ENCODE data around the gene SKAP2. TPM values are rescaled to one million over a fixed set of nuclear protein-coding genes. Genes with fewer than 3 reads are reported as not detected.

Gene SKAP2
- total and polyA plus RNA-seq, 2 of the 4 experiments (the other 2 are of a cell fraction), result 5.7 to 7.4 TPM

GRCh38 chr7:26704786-26705185 is 159.6 kb downstream of the SKAP2 start:
- H3K79me1 ChIP-seq (ENCODE audit: low read depth in 1 of 2, low read length in 2 of 2), result no peaks in the 10 kb centered on the region
- no peak overlapping the region for H2AK5ac ChIP-seq (ENCODE audit: low read depth, low read length)
- H3K14ac ChIP-seq (replicated peaks; ENCODE audit: low read depth, low read length), result 0 out of 2 replicates have a peak overlapping the region, but pooled peaks have one; percentile 17
- no TSS peak for BruUV-seq (replicated peaks)
- H2BK15ac ChIP-seq (ENCODE audit: low read depth, low read length), result no peak overlapping the region
- CTCF ChIA-PET, result interaction anchor here (0.6 to 1.6 kb wide), 2 partner anchors 18 to 87 kb away, joined by 3 read pairs; no protein-coding TSS in a partner anchor
- H3K4me3 ChIP-seq (ENCODE audit: insufficient read depth, low read depth, low read length), result no peak overlapping the region
- peak overlapping the region; percentile 89 for H3K27ac ChIP-seq (ENCODE audit: insufficient read depth, low read length)
- intact Hi-C loops (cut with micrococcal nuclease) (no loop called here), in situ Hi-C loops (cut with MboI; ENCODE audit: low sequenced_read_pairs) (no loop called here), dilution Hi-C loops (cut with HindIII; ENCODE audit: low sequenced_read_pairs, unreplicated experiment) (no loop called here)
- H3K9ac ChIP-seq (ENCODE audit: low read depth, low read length), result no peak overlapping the region
- 0 out of 2 replicates have a peak, but pooled peaks have one; percentile 10 for TF ChIP-seq CEBPB (IDR thresholded peaks at IDR 0.05; ENCODE audit: low read depth, low read length)
- no peak for TF ChIP-seq CTCF (conservative IDR thresholded peaks at IDR 0.05; ENCODE audit: low read depth, low read length)
- peaks cover 6% of the 10 kb centered on the region for H3K4me1 ChIP-seq (ENCODE audit: control insufficient read depth, insufficient read depth, low read length)
- ATAC-seq (ENCODE audit: low read depth) (peak; percentile 60; the same call in 1 of the 2 replicates), DNase-seq (peak; percentile 58)
- POLR2A ChIA-PET (ENCODE audit: unreplicated experiment), result interaction anchor here (0.9 kb wide), 1 partner anchor 413 kb away, joined by 3 read pairs; no protein-coding TSS in a partner anchor
- H2BK20ac ChIP-seq (ENCODE audit: low read depth, low read length), result peak overlapping the region; percentile 64
- no peaks in the 10 kb centered on the region for H3K27me3 ChIP-seq (ENCODE audit: control insufficient read depth, insufficient read depth, low read length)
- no peak overlapping the region; the same call in 1 of the 2 replicates for H3K23ac ChIP-seq (ENCODE audit: low read depth, low read length)
- H4K20me1 ChIP-seq (ENCODE audit: insufficient read depth, low read length), result no peaks in the 10 kb centered on the region
- H4K5ac ChIP-seq (ENCODE audit: low read depth, low read length), result no peak overlapping the region; the same call in 1 of the 2 replicates
- H3K9me1 ChIP-seq (ENCODE audit: insufficient read depth, low read length), result peaks cover 2% of the 10 kb centered on the region; the same call in 1 of the 2 replicates
- no CpG with 5 or more reads among the region's 2 CpGs for WGBS, 2 experiments (ENCODE audit: extremely low coverage in 2 of 2, insufficient read length in 1 of 2)
- H2BK120ac ChIP-seq (ENCODE audit: low read depth, low read length), result 0 out of 2 replicates have a peak overlapping the region, but pooled peaks have one; percentile 58
- H3K36me3 ChIP-seq (ENCODE audit: control insufficient read depth, insufficient read depth, low read length), result no peaks in the 10 kb centered on the region
- H3K4ac ChIP-seq (ENCODE audit: low read depth, low read length), result no peak overlapping the region
- H4K8ac ChIP-seq (ENCODE audit: low read depth in 2 of 2, low read length in 2 of 2), result no peak overlapping the region
- H2AFZ ChIP-seq (replicated peaks; ENCODE audit: low read length, poor library complexity), result no peak overlapping the region
- peak overlapping the region; percentile 60 for H2BK5ac ChIP-seq (ENCODE audit: low read depth, low read length, poor library complexity, severe bottlenecking)
- no peaks in the 10 kb centered on the region for H3K9me3 ChIP-seq (ENCODE audit: control insufficient read depth, insufficient read depth, low read length)
- H4K91ac ChIP-seq (ENCODE audit: insufficient read depth, low read depth, low read length), result peak overlapping the region; percentile 56; the same call in 1 of the 2 replicates
- peak overlapping the region; percentile 28; the same call in 1 of the 2 replicates for H3K18ac ChIP-seq (ENCODE audit: low read depth, low read length)
- no peak overlapping the region for H3K56ac ChIP-seq (ENCODE audit: extremely low read depth, insufficient read depth, low read length)
- no peak overlapping the region for H2AK9ac ChIP-seq (replicated peaks; ENCODE audit: low read depth, low read length, poor library complexity)
- peak overlapping the region; percentile 75 for H3K4me2 ChIP-seq (ENCODE audit: low read depth, low read length)
